ENCODE data around the gene SLC22A2.

SLC22A2 gene

GRCh38 chr6:160261991-160262680 lies 3.5 kb upstream of the SLC22A2 start:
- H3K27ac ChIP-seq (ENCODE audit: low read depth, low read length, severe bottlenecking) = no peak overlapping the region
- no peak overlapping the region for H3K4me3 ChIP-seq (ENCODE audit: extremely low read depth, insufficient read depth, low read length, poor library complexity, severe bottlenecking)
- WGBS, 2 experiments (ENCODE audit: insufficient coverage in 2 of 2) = 89 to 94% methylated on average over 4 to 6 of the region's 7 CpGs
- H3K36me3 ChIP-seq (ENCODE audit: control insufficient read depth, insufficient read depth, low read length) = no peaks in the 10 kb centered on the region
- peaks cover 19% of the 10 kb centered on the region for H3K4me1 ChIP-seq (ENCODE audit: control insufficient read depth, insufficient read depth, low read length, poor library complexity, severe bottlenecking)
- H3K9me3 ChIP-seq (ENCODE audit: control insufficient read depth, low read length) = no peaks in the 10 kb centered on the region

GRCh38 chr6:160260803-160261450 lies 2.3 kb upstream of the SLC22A2 start:
- Histone ChIP-seq H3K4me3 (ENCODE audit: extremely low read depth, insufficient read depth, low read length, poor library complexity, severe bottlenecking) (no peak overlapping the region), H3K36me3 (ENCODE audit: control insufficient read depth, insufficient read depth, low read length) (no peaks in the 10 kb centered on the region), H3K27ac (ENCODE audit: low read depth, low read length, severe bottlenecking) (peak overlapping the region; percentile 16), H3K9me3 (ENCODE audit: control insufficient read depth, low read length) (no peaks in the 10 kb centered on the region), H3K4me1 (ENCODE audit: control insufficient read depth, insufficient read depth, low read length, poor library complexity, severe bottlenecking) (peaks cover 19% of the 10 kb centered on the region)
- WGBS, 2 experiments (ENCODE audit: insufficient coverage in 2 of 2) = 88 to 94% methylated on average over 1 to 3 of the region's 6 CpGs

- Histone ChIP-seq H3K36me3 (ENCODE audit: control insufficient read depth, insufficient read depth, low read length) (no peaks in the 10 kb centered on the region), H3K4me3 (ENCODE audit: extremely low read depth, insufficient read depth, low read length, poor library complexity, severe bottlenecking) (no peak overlapping the region), H3K4me1 (ENCODE audit: control insufficient read depth, insufficient read depth, low read length, poor library complexity, severe bottlenecking) (peaks cover 19% of the 10 kb centered on the region), H3K9me3 (ENCODE audit: control insufficient read depth, low read length) (no peaks in the 10 kb centered on the region), H3K27ac (ENCODE audit: low read depth, low read length, severe bottlenecking) (peak overlapping the region; percentile 83)
- 93 to 94% methylated on average over 12 of the region's 14 CpGs for WGBS, 2 experiments (ENCODE audit: insufficient coverage in 2 of 2)
These were observed 1.7 kb upstream of the SLC22A2 start for GRCh38 chr6:160260367-160260766.

GRCh38 chr6:160259598-160259997 lies 977 bp upstream of the SLC22A2 start:
- peaks cover 19% of the 10 kb centered on the region for H3K4me1 ChIP-seq (ENCODE audit: control insufficient read depth, insufficient read depth, low read length, poor library complexity, severe bottlenecking)
- H3K36me3 ChIP-seq (ENCODE audit: control insufficient read depth, insufficient read depth, low read length) = no peaks in the 10 kb centered on the region
- H3K9me3 ChIP-seq (ENCODE audit: control insufficient read depth, low read length) = no peaks in the 10 kb centered on the region
- H3K4me3 ChIP-seq (ENCODE audit: extremely low read depth, insufficient read depth, low read length, poor library complexity, severe bottlenecking) = no peak overlapping the region
- WGBS, 2 experiments (ENCODE audit: insufficient coverage in 2 of 2) = 53 to 61% methylated on average over 5 to 8 of the region's 8 CpGs
- peak overlapping the region; percentile 83 for H3K27ac ChIP-seq (ENCODE audit: low read depth, low read length, severe bottlenecking)

- H3K9me3 ChIP-seq (ENCODE audit: control insufficient read depth, low read length) = no peaks in the 10 kb centered on the region
- no peaks in the 10 kb centered on the region for H3K36me3 ChIP-seq (ENCODE audit: control insufficient read depth, insufficient read depth, low read length)
- peaks cover 19% of the 10 kb centered on the region for H3K4me1 ChIP-seq (ENCODE audit: control insufficient read depth, insufficient read depth, low read length, poor library complexity, severe bottlenecking)
- no peak overlapping the region for H3K4me3 ChIP-seq (ENCODE audit: extremely low read depth, insufficient read depth, low read length, poor library complexity, severe bottlenecking)
- 86 to 95% methylated on average over 4 to 5 of the region's 8 CpGs for WGBS, 2 experiments (ENCODE audit: insufficient coverage in 2 of 2)
- H3K27ac ChIP-seq (ENCODE audit: low read depth, low read length, severe bottlenecking) = peak overlapping the region; percentile 83
These were observed 463 bp upstream of the SLC22A2 start for GRCh38 chr6:160259143-160259425.

- H3K9me3 ChIP-seq (ENCODE audit: control insufficient read depth, low read length) = no peaks in the 10 kb centered on the region
- H3K27ac ChIP-seq (ENCODE audit: low read depth, low read length, severe bottlenecking) = no peak overlapping the region
- WGBS, 2 experiments (ENCODE audit: insufficient coverage in 2 of 2) = 83% methylated on average over 1 of the region's 1 CpG; no CpG with 5 or more reads in 1 of the 2 experiments
- H3K4me1 ChIP-seq (ENCODE audit: control insufficient read depth, insufficient read depth, low read length, poor library complexity, severe bottlenecking) = peaks cover 19% of the 10 kb centered on the region
- no peaks in the 10 kb centered on the region for H3K36me3 ChIP-seq (ENCODE audit: control insufficient read depth, insufficient read depth, low read length)
- H3K4me3 ChIP-seq (ENCODE audit: extremely low read depth, insufficient read depth, low read length, poor library complexity, severe bottlenecking) = no peak overlapping the region
These were observed 2.2 kb downstream of the SLC22A2 start for GRCh38 chr6:160256445-160256844.

- H3K4me3 ChIP-seq (ENCODE audit: extremely low read depth, insufficient read depth, low read length, poor library complexity, severe bottlenecking) = no peak overlapping the region
- WGBS, 2 experiments (ENCODE audit: insufficient coverage in 2 of 2) = 71 to 93% methylated on average over 1 to 4 of the region's 7 CpGs
- H3K9me3 ChIP-seq (ENCODE audit: control insufficient read depth, low read length) = no peaks in the 10 kb centered on the region
- H3K4me1 ChIP-seq (ENCODE audit: control insufficient read depth, insufficient read depth, low read length, poor library complexity, severe bottlenecking) = peaks cover 9% of the 10 kb centered on the region
- no peaks in the 10 kb centered on the region for H3K36me3 ChIP-seq (ENCODE audit: control insufficient read depth, insufficient read depth, low read length)
- H3K27ac ChIP-seq (ENCODE audit: low read depth, low read length, severe bottlenecking) = no peak overlapping the region
These were observed 3.9 kb downstream of the SLC22A2 start for GRCh38 chr6:160254467-160255312.

GRCh38 chr6:160253714-160254113 lies 4.9 kb downstream of the SLC22A2 start:
- Histone ChIP-seq H3K4me3 (ENCODE audit: extremely low read depth, insufficient read depth, low read length, poor library complexity, severe bottlenecking) (no peak overlapping the region), H3K36me3 (ENCODE audit: control insufficient read depth, insufficient read depth, low read length) (no peaks in the 10 kb centered on the region), H3K9me3 (ENCODE audit: control insufficient read depth, low read length) (no peaks in the 10 kb centered on the region), H3K4me1 (ENCODE audit: control insufficient read depth, insufficient read depth, low read length, poor library complexity, severe bottlenecking) (peaks cover 7% of the 10 kb centered on the region), H3K27ac (ENCODE audit: low read depth, low read length, severe bottlenecking) (no peak overlapping the region)
- WGBS, 2 experiments (ENCODE audit: insufficient coverage in 2 of 2) = 100% methylated on average over 1 of the region's 1 CpG; no CpG with 5 or more reads in 1 of the 2 experiments

GRCh38 chr6:160253292-160253691 lies 5.3 kb downstream of the SLC22A2 start:
- no peak overlapping the region for H3K27ac ChIP-seq (ENCODE audit: low read depth, low read length, severe bottlenecking)
- H3K4me3 ChIP-seq (ENCODE audit: extremely low read depth, insufficient read depth, low read length, poor library complexity, severe bottlenecking) = no peak overlapping the region
- H3K4me1 ChIP-seq (ENCODE audit: control insufficient read depth, insufficient read depth, low read length, poor library complexity, severe bottlenecking) = peaks cover 5% of the 10 kb centered on the region
- H3K9me3 ChIP-seq (ENCODE audit: control insufficient read depth, low read length) = no peaks in the 10 kb centered on the region
- 80 to 88% methylated on average over 1 of the region's 3 CpGs for WGBS, 2 experiments (ENCODE audit: insufficient coverage in 2 of 2)
- H3K36me3 ChIP-seq (ENCODE audit: control insufficient read depth, insufficient read depth, low read length) = no peaks in the 10 kb centered on the region

- Histone ChIP-seq H3K27ac (ENCODE audit: low read depth, low read length, severe bottlenecking) (no peak overlapping the region), H3K4me1 (ENCODE audit: control insufficient read depth, insufficient read depth, low read length, poor library complexity, severe bottlenecking) (peaks cover 14% of the 10 kb centered on the region), H3K36me3 (ENCODE audit: control insufficient read depth, insufficient read depth, low read length) (no peaks in the 10 kb centered on the region), H3K4me3 (ENCODE audit: extremely low read depth, insufficient read depth, low read length, poor library complexity, severe bottlenecking) (no peak overlapping the region), H3K9me3 (ENCODE audit: control insufficient read depth, low read length) (no peaks in the 10 kb centered on the region)
- WGBS, 2 experiments (ENCODE audit: insufficient coverage in 2 of 2) = 88 to 100% methylated on average over 1 of the region's 1 CpG
These were observed 6.4 kb downstream of the SLC22A2 start for GRCh38 chr6:160252073-160252813.
